Endothelial cell of umbilical vein (primary cell): Measurements from ENCODE around the gene CWC27.

Source experiments
- EZH2 ChIP-seq: IDR thresholded peaks from 2 replicates; pipeline ENCODE4 v1.6.1; 2012; ENCODE audit warnings: borderline replicate concordance, low read depth, mild to moderate bottlenecking, moderate library complexity, low read length, inconsistent platforms; ENCODE audit not compliant: severe bottlenecking
- MYC ChIP-seq: IDR thresholded peaks from one replicate; pipeline ENCODE4 v1.6.1; 2011; ENCODE audit warnings: mild to moderate bottlenecking, low read depth, low read length
- POLR2A ChIP-seq: IDR thresholded peaks from 2 replicates; pipeline ENCODE4 v1.6.1; 2012; ENCODE audit warnings: low read depth, mild to moderate bottlenecking, control low read depth, low read length
- TF ChIP-seq, protein P1 (sequence below), 2 donors: IDR thresholded peaks; 1 replicate in 1 of 2; 2 replicates in 1 of 2; pipeline ENCODE4 v1.5.1; 2011; ENCODE audit warnings: low read length in 2 of 2, mild to moderate bottlenecking in 2 of 2, moderate library complexity in 2 of 2, control low read depth in 1 of 2, inconsistent platforms in 1 of 2, low read depth in 1 of 2; ENCODE audit not compliant: insufficient read depth in 1 of 2; ENCODE audit errors: extremely low read depth in 1 of 2
- TF ChIP-seq, protein P2 (sequence below): IDR thresholded peaks from 2 replicates; pipeline ENCODE4 v1.6.1; 2011; ENCODE audit not compliant: insufficient read depth, insufficient read length

DNA sequence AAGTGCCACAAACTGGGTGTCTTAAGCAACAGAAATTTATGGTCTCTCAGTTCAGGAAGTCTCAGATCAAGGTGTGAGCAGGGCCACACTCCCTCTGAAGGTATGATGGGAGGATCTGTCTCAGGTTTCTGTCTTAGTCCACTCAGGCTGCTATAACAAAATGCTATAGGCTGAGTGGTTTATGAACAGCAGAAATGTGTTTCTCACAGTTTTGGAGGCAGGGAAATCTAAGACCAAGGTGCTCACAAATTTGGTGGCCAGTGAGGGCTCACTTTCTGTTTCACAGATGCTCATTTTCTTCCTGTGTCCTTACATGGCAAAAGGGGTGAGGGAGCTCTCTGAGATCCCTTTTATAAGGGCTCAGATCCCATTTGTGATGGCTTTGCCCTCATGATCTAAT, 281.4 kb downstream of the CWC27 start:
- TF ChIP-seq, protein P1, sequence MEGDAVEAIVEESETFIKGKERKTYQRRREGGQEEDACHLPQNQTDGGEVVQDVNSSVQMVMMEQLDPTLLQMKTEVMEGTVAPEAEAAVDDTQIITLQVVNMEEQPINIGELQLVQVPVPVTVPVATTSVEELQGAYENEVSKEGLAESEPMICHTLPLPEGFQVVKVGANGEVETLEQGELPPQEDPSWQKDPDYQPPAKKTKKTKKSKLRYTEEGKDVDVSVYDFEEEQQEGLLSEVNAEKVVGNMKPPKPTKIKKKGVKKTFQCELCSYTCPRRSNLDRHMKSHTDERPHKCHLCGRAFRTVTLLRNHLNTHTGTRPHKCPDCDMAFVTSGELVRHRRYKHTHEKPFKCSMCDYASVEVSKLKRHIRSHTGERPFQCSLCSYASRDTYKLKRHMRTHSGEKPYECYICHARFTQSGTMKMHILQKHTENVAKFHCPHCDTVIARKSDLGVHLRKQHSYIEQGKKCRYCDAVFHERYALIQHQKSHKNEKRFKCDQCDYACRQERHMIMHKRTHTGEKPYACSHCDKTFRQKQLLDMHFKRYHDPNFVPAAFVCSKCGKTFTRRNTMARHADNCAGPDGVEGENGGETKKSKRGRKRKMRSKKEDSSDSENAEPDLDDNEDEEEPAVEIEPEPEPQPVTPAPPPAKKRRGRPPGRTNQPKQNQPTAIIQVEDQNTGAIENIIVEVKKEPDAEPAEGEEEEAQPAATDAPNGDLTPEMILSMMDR (IDR thresholded peaks at IDR 0.05; ENCODE audit: extremely low read depth in 1 of 2, insufficient read depth in 1 of 2, low read depth in 1 of 2, low read length in 2 of 2): no peak
- TF ChIP-seq, protein P2, sequence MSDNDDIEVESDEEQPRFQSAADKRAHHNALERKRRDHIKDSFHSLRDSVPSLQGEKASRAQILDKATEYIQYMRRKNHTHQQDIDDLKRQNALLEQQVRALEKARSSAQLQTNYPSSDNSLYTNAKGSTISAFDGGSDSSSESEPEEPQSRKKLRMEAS: no peak
- TF ChIP-seq EZH2 (no peak), POLR2A (no peak), MYC (no peak)
